Measurements from ENCODE around the gene LRRC45. TPM values are rescaled to one million over a fixed set of nuclear protein-coding genes. Genes with fewer than 3 reads are reported as not detected.
"Not testable (repeated sequence)": the region's sequence is repeated elsewhere in the genome, so short reads cannot be mapped to it uniquely, and the experiment has no call there.

Gene LRRC45
- polyA plus RNA-seq (2013, experiment 1 of 2), result 15.4 TPM
- 13.3 TPM for polyA plus RNA-seq (2013, experiment 2 of 2)

DNA sequence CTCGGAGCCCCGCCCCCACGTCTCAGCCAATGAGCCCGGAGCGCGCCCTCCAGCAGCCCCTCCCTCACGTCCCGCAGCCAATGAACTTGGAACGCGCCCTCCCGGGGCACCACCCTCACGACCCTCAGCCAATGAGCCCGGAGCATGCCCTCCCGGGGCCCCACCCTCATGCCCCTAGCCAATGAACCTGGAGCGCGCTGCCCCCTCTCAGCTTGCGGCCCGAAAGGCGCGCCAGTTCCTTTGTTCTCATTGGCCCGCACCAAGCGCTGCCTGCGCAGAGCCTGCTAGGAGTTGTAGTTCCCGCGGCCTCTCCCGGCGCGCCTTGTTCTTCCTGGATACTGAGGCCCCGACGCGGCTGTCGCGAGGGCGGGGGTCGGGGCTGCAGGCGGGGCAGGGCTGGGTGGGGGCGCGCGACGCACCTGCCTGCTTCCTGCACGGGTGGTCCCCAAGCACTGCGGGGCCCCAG is at the start of gene LRRC45:
TSS of gene LRRC45 (plus strand) at position 325 of the 466 bp plus-strand sequence. CDS start 339 bp downstream, outside the sequence.
- 0 out of 2 replicates have a peak, but pooled peaks cover 6% of the 10 kb centered on the region for H3K27me3 ChIP-seq (ENCODE audit: insufficient read depth, low read length)
- peak within 1 kb of the TSS; percentile 58; the same call in 1 of the 2 replicates for H3K27ac ChIP-seq (ENCODE audit: low read depth, low read length)
- WGBS, result under 1% methylated on average over 42 of the region's 42 CpGs
- peak within 1 kb of the TSS; percentile 90 for H3K9ac ChIP-seq (ENCODE audit: low read depth, low read length)
- no peaks in the 10 kb centered on the region for H3K9me3 ChIP-seq (ENCODE audit: insufficient read depth, low read depth, low read length)
- peaks cover 7% of the 10 kb centered on the region; the same call in 1 of the 2 replicates for H3K36me3 ChIP-seq (ENCODE audit: insufficient read depth, low read length)
- H3K4me3 ChIP-seq (ENCODE audit: low read length), result peak within 1 kb of the TSS; percentile 97
- peaks cover 6% of the 10 kb centered on the region; the same call in 1 of the 2 replicates for H3K4me1 ChIP-seq (ENCODE audit: insufficient read depth, low read length)

- Histone ChIP-seq H3K27ac (ENCODE audit: low read depth, low read length) (no peak overlapping the region), H3K4me3 (ENCODE audit: low read length) (no peak overlapping the region), H3K27me3 (ENCODE audit: insufficient read depth, low read length) (peaks cover 30% of the 10 kb centered on the region), H3K9me3 (ENCODE audit: insufficient read depth, low read depth, low read length) (peaks cover 3% of the 10 kb centered on the region; the same call in 1 of the 2 replicates), H3K4me1 (ENCODE audit: insufficient read depth, low read length) (no peaks in the 10 kb centered on the region; the same call in 1 of the 2 replicates), H3K9ac (ENCODE audit: low read depth, low read length) (no peak overlapping the region), H3K36me3 (ENCODE audit: insufficient read depth, low read length) (no peaks in the 10 kb centered on the region)
These were observed 49.7 kb upstream of the LRRC45 start for GRCh38 chr17:81973432-81973831.

- H3K27ac ChIP-seq (ENCODE audit: low read depth, low read length), result peak overlapping the region; percentile 60; the same call in 1 of the 2 replicates
- H3K9me3 ChIP-seq (ENCODE audit: insufficient read depth, low read depth, low read length), result peaks cover 3% of the 10 kb centered on the region; the same call in 1 of the 2 replicates
- 30% methylated on average over 30 of the region's 30 CpGs for WGBS
- H3K9ac ChIP-seq (ENCODE audit: low read depth, low read length), result peak overlapping the region; percentile 88
- H3K36me3 ChIP-seq (ENCODE audit: insufficient read depth, low read length), result peaks cover 12% of the 10 kb centered on the region
- H3K27me3 ChIP-seq (ENCODE audit: insufficient read depth, low read length), result peaks cover 29% of the 10 kb centered on the region
- no peaks in the 10 kb centered on the region for H3K4me1 ChIP-seq (ENCODE audit: insufficient read depth, low read length)
- peak overlapping the region; percentile 73 for H3K4me3 ChIP-seq (ENCODE audit: low read length)
These were observed 46.5 kb upstream of the LRRC45 start for GRCh38 chr17:81976332-81977210.

DNA sequence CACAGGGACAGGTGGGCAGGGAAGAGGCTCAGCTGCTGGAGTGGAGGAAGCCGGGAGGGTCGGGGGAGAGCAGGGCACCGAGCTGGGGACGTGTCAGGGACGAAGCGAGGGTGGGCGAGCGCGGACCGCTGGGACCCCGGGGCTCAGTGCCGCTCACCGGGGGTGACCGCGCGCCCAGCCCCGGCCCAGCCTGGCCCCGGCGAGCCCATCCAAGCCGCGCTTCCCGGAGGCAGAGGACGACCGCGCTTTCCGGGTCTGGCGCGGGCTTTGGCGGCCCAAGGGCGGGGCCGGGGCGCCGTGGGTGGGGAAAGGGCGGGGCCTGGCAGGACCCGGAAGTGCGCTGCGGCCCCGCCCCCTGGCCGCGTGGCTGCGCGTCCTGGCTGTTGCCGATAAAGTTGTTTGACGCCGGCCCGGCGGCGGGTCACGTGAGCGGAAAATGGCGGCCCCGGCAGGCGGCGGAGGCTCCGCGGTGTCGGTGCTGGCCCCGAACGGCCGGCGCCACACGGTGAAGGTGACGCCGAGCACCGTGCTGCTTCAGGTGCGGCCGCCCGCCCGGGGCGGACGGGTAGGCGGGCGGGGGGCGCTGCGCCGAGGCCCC is 45.8 kb upstream of the LRRC45 start, which contains the start of gene ASPSCR1:
TSS of gene ASPSCR1 (plus strand) at position 419 of the 598 bp plus-strand sequence. CDS start at position 437, 18 bp downstream.
- no peaks in the 10 kb centered on the region for H3K4me1 ChIP-seq (ENCODE audit: insufficient read depth, low read length)
- H3K9ac ChIP-seq (ENCODE audit: low read depth, low read length), result peak within 1 kb of the TSS; percentile 96
- H3K36me3 ChIP-seq (ENCODE audit: insufficient read depth, low read length), result peaks cover 12% of the 10 kb centered on the region
- peaks cover 27% of the 10 kb centered on the region for H3K27me3 ChIP-seq (ENCODE audit: insufficient read depth, low read length)
- H3K27ac ChIP-seq (ENCODE audit: low read depth, low read length), result peak within 1 kb of the TSS; percentile 97
- WGBS, result under 1% methylated on average over 76 of the region's 76 CpGs
- H3K4me3 ChIP-seq (ENCODE audit: low read length), result peak within 1 kb of the TSS; percentile 73
- peaks cover 3% of the 10 kb centered on the region; the same call in 1 of the 2 replicates for H3K9me3 ChIP-seq (ENCODE audit: insufficient read depth, low read depth, low read length)

DNA sequence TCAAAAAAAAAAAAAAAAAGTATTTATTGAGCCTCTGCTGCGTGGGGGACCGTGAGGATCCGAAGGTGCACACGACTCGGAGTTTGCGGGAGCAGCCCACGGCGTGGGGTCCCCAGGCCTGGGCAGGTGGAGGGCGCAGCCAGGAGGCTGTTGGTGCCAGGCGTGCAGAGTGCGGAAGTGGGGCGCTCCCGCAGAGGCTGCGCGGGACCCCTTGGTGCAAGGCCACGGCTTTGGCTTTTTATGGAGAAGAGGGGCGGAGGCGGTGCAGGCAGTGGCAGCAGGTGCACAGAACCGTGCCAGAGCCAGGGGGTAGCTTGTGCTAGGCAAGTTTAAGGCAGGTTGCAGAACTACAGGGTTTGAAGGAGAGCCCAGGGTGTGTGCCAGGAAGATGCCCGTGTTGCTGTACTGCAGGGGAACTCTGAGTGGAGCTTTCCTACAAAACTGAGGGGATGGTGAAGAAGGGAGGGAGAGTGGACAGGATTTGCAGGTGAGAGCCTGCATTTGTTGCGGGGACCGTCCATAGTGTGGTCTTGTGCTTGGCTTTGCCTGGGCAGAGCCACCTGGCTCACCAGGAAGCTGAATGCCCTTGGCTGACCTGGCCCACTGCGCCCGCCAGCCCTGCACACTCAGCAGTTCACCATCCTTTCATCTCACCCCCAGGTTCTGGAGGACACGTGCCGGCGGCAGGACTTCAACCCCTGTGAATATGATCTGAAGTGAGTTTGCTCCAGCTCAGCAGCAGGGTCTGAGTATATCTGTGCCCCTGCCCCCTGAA is 44.4 kb upstream of the LRRC45 start:
- Histone ChIP-seq H3K27me3 (ENCODE audit: insufficient read depth, low read length) (peaks cover 27% of the 10 kb centered on the region), H3K4me1 (ENCODE audit: insufficient read depth, low read length) (no peaks in the 10 kb centered on the region), H3K27ac (ENCODE audit: low read depth, low read length) (no peak overlapping the region), H3K4me3 (ENCODE audit: low read length) (peak overlapping the region; percentile 73), H3K9ac (ENCODE audit: low read depth, low read length) (0 out of 2 replicates have a peak overlapping the region, but pooled peaks have one; percentile 20), H3K36me3 (ENCODE audit: insufficient read depth, low read length) (peaks cover 13% of the 10 kb centered on the region), H3K9me3 (ENCODE audit: insufficient read depth, low read depth, low read length) (no peaks in the 10 kb centered on the region)
- 92% methylated on average over 27 of the region's 27 CpGs for WGBS

DNA sequence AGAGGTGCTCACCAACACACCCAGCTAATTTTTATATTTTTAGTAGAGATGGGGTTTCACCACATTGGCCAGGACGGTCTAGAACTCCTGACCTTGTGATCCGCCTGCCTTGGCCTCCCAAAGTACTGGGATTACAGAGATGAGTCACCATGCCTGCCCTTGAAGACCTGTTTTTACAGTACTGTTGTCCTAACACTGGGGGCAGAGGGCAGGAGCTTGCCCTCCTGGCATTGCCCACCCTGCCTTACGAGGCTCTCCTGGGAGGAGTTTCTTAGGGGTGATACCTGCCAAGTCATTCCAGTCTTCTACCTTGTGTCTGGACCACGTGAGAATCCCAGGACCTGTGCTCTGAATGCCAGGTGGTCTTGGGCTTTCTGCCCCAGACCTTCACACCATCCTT is 43.0 kb upstream of the LRRC45 start:
- WGBS, result 90% methylated on average over 4 of the region's 4 CpGs
- Histone ChIP-seq H3K9ac (ENCODE audit: low read depth, low read length) (no peak overlapping the region), H3K4me3 (ENCODE audit: low read length) (no peak overlapping the region), H3K27ac (ENCODE audit: low read depth, low read length) (no peak overlapping the region), H3K4me1 (ENCODE audit: insufficient read depth, low read length) (no peaks in the 10 kb centered on the region), H3K27me3 (ENCODE audit: insufficient read depth, low read length) (peaks cover 20% of the 10 kb centered on the region), H3K36me3 (ENCODE audit: insufficient read depth, low read length) (peaks cover 27% of the 10 kb centered on the region), H3K9me3 (ENCODE audit: insufficient read depth, low read depth, low read length) (no peaks in the 10 kb centered on the region)

DNA sequence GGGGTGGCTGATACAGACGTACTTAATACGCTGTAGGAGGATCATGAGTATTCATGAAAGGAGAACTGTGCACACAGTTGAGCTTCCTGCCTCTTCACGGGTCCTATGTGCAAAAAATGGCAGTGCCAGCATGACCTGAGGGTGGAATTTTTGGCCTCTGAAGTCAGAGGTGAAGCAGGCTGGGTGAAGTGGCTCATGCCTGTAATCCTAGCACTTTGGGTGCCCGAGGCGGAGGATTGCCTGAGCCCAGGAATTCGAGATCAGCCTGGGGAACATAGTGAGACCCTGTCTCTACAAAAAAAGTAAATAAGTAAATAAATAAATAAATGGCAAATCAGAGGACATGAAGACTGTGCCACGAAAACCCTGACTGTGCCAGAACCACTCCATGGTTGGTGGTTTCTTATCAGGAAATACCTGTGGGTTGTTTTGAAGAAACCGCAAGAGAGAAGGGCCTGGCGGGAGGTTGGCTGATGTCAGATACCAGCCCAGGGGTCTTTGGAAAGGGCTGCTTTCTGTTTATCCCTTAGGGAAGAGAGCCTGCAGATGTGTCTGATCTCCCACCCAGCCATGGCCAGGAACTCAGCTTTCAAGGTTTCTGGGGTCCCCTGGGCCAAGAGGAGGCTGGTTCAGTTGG is 42.3 kb upstream of the LRRC45 start:
- WGBS, result 94% methylated on average over 9 of the region's 9 CpGs
- no peak overlapping the region for H3K27ac ChIP-seq (ENCODE audit: low read depth, low read length)
- no peaks in the 10 kb centered on the region for H3K4me1 ChIP-seq (ENCODE audit: insufficient read depth, low read length)
- H3K4me3 ChIP-seq (ENCODE audit: low read length), result no peak overlapping the region
- no peaks in the 10 kb centered on the region for H3K9me3 ChIP-seq (ENCODE audit: insufficient read depth, low read depth, low read length)
- H3K9ac ChIP-seq (ENCODE audit: low read depth, low read length), result no peak overlapping the region
- peaks cover 34% of the 10 kb centered on the region for H3K36me3 ChIP-seq (ENCODE audit: insufficient read depth, low read length)
- H3K27me3 ChIP-seq (ENCODE audit: insufficient read depth, low read length), result peaks cover 14% of the 10 kb centered on the region

DNA sequence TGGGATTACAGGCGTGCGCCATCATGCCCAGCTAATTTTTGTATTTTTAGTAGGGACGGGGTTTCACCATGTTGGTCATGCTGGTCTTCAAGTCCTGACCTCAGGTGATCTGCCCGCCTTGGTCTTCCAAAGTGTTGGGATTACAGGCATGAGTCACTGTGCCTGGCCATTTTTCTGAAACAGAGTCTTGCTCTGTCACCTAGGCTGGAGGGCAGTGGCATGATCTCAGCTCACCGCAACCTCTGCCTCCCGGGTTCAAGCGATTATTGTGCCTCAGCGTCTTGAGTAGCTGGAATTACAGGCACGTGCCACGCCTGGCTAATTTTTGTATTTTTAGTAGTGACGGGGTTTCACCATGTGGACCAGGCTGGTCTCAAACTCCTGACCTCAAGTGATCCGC is 41.6 kb upstream of the LRRC45 start:
- not testable (repeated sequence) for H3K27ac ChIP-seq (ENCODE audit: low read depth, low read length); H3K27me3 ChIP-seq (ENCODE audit: insufficient read depth, low read length); H3K4me3 ChIP-seq (ENCODE audit: low read length); H3K9ac ChIP-seq (ENCODE audit: low read depth, low read length); H3K9me3 ChIP-seq (ENCODE audit: insufficient read depth, low read depth, low read length); H3K4me1 ChIP-seq (ENCODE audit: insufficient read depth, low read length)
- peaks cover 41% of the 10 kb centered on the region for H3K36me3 ChIP-seq (ENCODE audit: insufficient read depth, low read length)
- WGBS, result 96% methylated on average over 12 of the region's 12 CpGs

- H3K4me3 ChIP-seq (ENCODE audit: low read length), result no peak overlapping the region
- no peaks in the 10 kb centered on the region for H3K4me1 ChIP-seq (ENCODE audit: insufficient read depth, low read length)
- no peaks in the 10 kb centered on the region for H3K27me3 ChIP-seq (ENCODE audit: insufficient read depth, low read length)
- H3K27ac ChIP-seq (ENCODE audit: low read depth, low read length), result no peak overlapping the region
- H3K9ac ChIP-seq (ENCODE audit: low read depth, low read length), result no peak overlapping the region
- H3K9me3 ChIP-seq (ENCODE audit: insufficient read depth, low read depth, low read length), result no peaks in the 10 kb centered on the region
- 97% methylated on average over 35 of the region's 35 CpGs for WGBS
- peaks cover 46% of the 10 kb centered on the region for H3K36me3 ChIP-seq (ENCODE audit: insufficient read depth, low read length)
These were observed 40.0 kb upstream of the LRRC45 start for GRCh38 chr17:81983011-81983638.

Data from HUES64 (cell line).